Embryonic facial prominence (tissue), 1 donor: ENCODE measurements around the gene HTT.

Source experiments
- DNase-seq: peaks from one replicate; pipeline ENCODE4 v3.0.0-alpha.2; 2016; ENCODE audit errors: extremely low spot score

The HTT gene

DNA sequence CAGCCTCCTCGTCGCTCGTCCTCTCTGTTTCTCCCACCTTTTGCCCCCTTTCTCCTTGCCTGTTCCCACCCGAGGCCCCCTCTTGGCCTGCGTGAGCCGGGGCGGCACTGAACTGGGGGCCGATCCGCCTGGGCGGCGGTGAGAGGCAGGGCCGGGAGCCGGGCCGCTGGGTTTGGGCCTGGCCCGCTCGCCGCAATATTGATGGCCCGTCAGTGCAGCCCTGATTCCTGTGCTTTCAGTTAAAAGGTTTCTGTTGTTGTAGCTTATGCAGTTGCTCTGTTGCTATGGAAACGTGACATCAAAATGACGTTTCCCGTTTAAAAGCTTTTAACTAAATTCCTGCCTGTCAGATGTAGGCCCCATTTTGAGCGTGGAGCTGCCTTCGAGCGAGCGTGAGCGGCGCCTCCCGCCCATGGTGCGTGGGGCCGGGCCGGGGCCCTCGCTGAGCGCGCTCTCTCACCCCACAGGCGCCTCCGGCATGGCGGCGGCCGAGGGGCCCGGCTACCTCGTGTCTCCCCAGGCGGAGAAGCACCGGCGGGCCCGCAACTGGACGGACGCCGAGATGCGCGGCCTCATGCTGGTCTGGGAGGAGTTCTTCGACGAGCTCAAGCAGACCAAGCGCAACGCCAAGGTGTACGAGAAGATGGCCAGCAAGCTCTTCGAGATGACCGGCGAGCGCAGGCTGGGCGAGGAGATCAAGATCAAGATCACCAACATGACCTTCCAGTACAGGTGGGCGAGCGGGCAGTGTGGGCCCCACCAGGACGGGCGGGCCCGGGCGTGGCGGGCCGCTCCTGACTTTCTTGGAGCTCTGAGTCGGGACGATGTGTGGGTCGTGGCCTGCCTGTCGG lies 174.6 kb downstream of the HTT start, which contains the start of gene MSANTD1:
MSANTD1 (plus strand) TSS at position 349 of the 851 bp plus-strand sequence; CDS start at position 413, 64 bp downstream.
- DNase-seq: peak; percentile 79

- no peak for DNase-seq
Measured at GRCh38 chr4:3249711-3250437, 175.4 kb downstream of the HTT start.

DNA sequence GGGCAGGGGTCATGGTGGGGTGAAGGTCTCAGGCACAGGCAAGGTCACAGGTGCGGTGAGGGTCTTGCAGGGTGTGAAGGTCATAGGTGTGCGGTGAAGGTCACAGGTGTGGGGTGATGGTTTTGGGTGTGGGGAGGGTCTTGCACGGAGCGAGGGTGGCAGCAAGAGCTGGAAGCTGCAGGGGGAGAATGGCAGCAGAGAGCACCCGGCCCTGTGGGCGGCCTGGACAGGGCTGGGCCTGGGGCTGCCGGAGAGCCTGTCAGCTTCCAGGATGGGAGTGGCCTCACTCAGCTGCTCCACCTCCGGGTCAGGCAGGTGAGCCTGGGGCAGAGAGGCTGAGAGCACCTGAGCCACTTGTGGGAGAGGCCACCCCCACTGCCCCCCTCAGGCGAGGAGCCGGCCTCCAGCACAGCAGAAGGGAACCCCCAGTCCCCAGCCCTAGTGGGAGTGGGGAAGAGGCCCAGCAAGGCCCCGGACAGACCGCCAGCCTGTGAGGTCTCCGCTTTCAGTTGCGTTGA lies 176.0 kb downstream of the HTT start:
- no peak for DNase-seq

- no peak for DNase-seq
Measured at GRCh38 chr4:3250956-3251690, 176.6 kb downstream of the HTT start.

GRCh38 chr4:3251691-3252479 lies 177.4 kb downstream of the HTT start:
- DNase-seq: no peak

GRCh38 chr4:3252480-3252828 lies 178.0 kb downstream of the HTT start:
- DNase-seq: no peak

- no peak for DNase-seq
Measured at GRCh38 chr4:3252831-3253641, 178.6 kb downstream of the HTT start.

DNA sequence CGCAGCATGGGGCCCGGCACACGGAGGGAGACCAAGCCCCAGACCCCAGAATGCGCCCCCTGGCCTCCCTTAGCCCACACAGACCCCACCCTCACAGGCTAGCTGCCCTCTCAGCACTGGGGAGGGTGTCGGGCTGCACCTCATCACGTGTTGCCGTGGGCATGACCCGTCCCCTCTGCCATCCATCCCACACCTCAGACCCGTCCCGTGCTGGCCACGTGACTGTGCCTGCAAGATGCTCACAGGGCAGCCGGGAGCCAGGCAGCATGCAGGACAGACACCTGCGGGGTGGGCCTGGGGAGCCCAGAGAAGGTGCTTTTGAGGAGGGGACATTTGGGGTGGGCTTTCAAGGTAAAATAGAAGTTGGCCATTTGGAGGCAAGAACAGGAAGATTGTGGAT lies 179.3 kb downstream of the HTT start:
- DNase-seq: no peak

- no peak for DNase-seq
Measured at GRCh38 chr4:3254302-3255131, 180.0 kb downstream of the HTT start.

DNA sequence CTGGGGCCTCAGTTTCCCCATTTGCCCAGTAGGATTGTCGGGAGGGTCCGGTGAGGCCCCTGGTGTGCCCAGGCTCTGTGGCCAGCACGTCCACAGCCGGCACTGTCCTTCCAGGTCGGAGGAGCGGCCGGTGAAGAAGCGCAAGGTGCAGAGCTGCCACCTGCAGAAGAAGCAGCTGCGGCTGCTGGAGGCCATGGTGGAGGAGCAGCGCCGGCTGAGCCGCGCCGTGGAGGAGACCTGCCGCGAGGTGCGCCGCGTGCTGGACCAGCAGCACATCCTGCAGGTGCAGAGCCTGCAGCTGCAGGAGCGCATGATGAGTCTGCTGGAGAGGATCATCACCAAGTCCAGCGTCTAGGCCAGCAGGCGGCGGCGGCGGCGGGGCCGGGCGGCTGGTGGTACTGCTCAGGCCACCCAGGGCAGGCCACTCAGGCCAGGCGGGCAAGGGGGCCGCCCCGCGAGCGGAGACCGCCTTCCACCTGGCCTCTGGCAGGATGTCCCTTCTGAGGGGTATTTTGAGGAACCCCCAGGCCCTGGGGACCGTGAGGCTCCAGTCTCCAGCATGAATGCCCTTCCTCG lies 181.2 kb downstream of the HTT start:
- DNase-seq: no peak

DNA sequence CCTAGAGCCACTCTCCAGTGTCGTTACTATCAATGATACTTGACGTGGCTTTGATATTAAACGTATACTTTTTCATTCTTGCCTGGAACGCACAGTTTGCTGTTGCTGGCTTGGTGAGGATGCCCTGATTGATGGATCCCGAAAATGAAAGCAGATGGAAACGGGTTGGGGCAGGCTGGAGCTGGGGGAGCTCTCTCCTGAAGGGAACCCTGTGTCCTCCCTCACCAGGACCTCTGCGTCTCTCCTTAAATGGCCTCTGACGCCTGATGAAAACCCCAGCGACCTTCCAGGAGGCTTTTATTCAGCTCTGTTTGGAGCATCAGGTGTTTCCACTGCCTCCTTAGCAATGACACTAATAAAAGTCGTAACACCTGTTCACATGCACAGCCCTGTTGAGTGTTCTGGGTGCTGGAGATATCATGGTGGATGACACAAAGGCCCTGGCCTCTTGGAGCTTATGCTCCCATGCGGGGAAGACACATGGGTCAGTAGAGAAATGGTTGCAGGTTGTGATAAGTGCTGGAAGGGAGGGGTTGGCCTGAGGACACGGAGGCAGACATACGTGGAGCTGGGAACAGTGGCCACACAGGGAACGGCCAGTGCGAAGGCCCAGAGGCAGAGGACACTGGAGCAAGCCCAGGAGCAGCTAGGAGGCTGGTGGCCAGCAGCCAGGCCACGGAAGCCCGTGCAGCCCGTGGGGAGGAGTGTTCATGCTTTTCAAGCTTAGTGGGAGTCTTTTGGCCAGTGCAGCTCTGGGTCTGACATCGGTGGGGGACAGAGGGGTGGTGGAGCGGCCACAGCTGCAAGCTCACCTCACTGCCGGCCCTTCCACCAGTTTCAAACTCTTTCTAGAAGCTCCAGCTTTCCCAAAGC lies 182.0 kb downstream of the HTT start:
- no peak for DNase-seq

GRCh38 chr4:3257103-3257555 lies 182.6 kb downstream of the HTT start:
- no peak for DNase-seq

DNA sequence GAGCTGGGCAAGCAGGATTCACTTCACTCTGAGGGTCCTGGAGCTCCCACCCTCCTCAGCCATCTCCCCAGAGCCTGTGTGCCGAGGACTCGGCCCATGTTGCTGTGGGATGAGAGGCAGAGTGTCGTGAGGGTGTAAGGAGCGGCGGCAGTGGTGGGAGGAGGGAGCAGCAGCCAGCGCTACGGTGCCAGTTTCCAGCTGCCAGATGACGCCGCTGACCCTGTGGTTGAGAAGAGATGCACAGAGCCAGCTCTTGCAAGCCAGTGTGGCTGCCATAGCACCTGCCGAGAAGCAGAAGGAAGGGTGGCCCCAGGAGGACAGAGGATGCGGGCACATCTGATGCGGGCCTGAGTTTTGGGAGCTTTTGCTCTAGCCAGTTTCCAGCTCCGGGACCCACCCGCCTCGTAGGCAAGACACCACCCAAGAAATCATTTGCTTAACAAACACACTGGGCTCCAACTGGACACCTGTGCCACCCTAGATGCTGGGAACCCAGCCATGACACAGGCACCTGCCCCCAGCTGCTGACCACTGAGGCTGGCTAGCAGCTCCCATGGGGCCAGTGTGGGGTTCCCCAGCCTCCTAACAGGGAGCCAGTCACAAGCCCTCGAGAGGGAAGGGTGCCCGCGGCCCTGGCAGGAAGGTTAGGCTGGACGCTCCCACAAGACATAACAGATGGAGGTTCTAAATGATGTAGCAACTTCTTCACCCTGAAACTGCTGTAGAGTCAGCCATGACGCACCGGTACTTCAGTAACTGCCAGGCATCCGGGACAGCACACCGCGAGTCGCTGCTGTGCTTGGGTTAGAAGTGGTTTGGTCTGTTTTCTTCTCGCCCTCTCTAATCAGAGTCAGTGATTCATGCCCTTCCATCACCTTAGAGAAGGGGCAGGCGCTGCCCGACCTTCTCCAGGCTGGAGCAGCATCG lies 183.3 kb downstream of the HTT start:
- no peak for DNase-seq

DNA sequence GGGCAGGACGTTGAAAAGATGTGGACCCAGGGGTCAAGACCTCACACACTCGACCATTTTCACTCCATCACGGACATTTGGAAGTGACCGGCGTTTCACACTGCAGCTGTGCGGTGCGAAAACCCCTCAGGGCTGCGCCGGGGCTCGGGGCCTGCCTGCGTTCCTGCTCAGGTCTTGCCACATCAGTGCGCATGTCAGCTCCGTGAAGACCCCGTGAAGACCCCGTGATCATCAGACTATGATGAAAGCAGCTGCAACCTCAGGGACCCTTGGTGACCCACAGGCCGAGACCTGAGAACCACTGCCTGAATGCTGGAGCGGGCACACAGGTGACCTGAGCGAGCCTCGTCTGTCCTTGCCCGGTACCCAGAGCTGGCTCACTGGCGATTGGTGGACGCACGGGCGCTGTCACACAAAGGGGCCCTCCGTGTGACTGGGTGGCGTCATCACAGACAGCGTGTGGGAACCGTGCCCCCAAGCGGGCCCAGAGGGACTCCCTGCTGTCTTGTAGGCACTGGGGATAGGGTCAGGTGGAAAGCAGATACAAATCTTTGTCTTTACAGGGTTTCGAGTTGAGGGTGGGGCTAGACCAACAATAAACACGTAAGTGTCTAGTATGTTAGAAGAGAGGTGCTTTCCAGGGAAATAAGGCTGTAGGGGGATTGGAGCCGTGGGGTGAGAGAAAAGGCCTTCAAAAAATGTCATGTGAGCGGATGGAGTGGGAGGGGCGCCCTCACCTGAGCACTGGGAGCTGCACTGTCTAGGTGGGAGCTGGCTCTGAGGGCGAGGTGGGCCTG lies 187.1 kb downstream of the HTT start:
- no peak for DNase-seq

DNA sequence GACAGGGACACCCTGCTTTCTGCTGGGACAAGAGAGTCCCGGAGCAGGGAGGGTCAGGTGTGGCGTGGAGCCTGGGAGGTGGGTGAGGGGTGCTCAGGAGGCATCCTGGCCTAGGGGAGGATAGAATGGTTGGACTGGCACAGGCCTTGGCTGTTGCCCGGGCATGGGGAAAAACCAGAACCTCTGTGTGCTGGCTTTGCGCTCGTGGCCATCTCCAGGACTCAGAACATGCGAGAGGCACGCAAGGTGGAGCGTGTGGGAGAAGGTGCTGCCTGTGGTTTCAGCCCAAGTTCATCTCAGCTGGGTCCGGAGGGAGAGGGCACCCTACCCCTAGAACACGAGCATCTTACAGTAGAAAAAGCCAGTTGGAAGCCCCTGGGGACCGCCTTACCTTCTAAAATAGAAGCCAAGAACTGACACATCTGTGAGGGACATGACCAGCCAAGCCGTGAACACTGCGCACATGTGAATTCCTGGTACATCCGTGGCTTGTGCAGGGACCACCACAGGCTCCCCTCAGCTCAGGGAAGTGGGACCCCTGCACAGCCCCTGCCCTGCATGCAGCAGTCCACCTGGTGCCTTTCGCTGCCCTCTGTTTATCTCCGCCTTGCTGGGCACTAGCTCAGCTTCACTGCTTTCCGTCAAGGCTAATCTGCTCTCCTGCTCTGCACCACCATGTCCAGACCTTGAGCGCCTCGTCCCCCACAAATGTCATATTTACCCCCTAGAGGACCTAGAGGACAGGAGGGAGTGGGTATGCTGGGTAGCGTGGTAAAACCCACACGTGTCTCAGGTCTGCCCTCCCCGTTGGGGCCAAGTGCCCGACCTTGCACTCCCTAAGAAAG lies 187.9 kb downstream of the HTT start:
- DNase-seq: no peak
